Activated T-cell treated with anti-CD3 and anti-CD28 coated beads for 24 hours (primary cell): Measurements from ENCODE around the gene ATP7B.
"Not testable (repeated sequence)": the region's sequence is repeated elsewhere in the genome, so short reads cannot be mapped to it uniquely, and the experiment has no call there.

Experiments used
- DNase-seq: peaks from one replicate; pipeline ENCODE4 v3.0.0-alpha.2; 2020; ENCODE audit warnings: low read depth

The ATP7B gene

GRCh38 chr13:52006523-52007245 is 4.6 kb downstream of the ATP7B start:
- DNase-seq = no peak

GRCh38 chr13:52005841-52006522 is 5.3 kb downstream of the ATP7B start:
- DNase-seq = no peak

GRCh38 chr13:52004511-52005170 is 6.6 kb downstream of the ATP7B start:
- no peak for DNase-seq

- DNase-seq = no peak
Observed at GRCh38 chr13:52003541-52003940, 7.7 kb downstream of the ATP7B start.

GRCh38 chr13:52002361-52002760 is 8.9 kb downstream of the ATP7B start:
- no peak for DNase-seq

- DNase-seq = no peak
Observed at GRCh38 chr13:52001120-52001731, 10.0 kb downstream of the ATP7B start.

GRCh38 chr13:51999921-52000320 is 11.3 kb downstream of the ATP7B start:
- no peak for DNase-seq

GRCh38 chr13:51999510-51999911 is 11.7 kb downstream of the ATP7B start:
- no peak for DNase-seq

- no peak for DNase-seq
Observed at GRCh38 chr13:51998723-51999509, 12.3 kb downstream of the ATP7B start.

GRCh38 chr13:51997641-51998330 is 13.5 kb downstream of the ATP7B start:
- DNase-seq = no peak

- no peak for DNase-seq
Observed at GRCh38 chr13:51997186-51997585, 14.1 kb downstream of the ATP7B start.

GRCh38 chr13:51996641-51997040 is 14.6 kb downstream of the ATP7B start:
- DNase-seq = no peak

GRCh38 chr13:51995677-51996551 is 15.3 kb downstream of the ATP7B start:
- no peak for DNase-seq

- no peak for DNase-seq
Observed at GRCh38 chr13:51993713-51994112, 17.5 kb downstream of the ATP7B start.

GRCh38 chr13:51988988-51989618 is 22.1 kb downstream of the ATP7B start:
- DNase-seq = no peak

- DNase-seq = not testable (repeated sequence)
Observed at GRCh38 chr13:51984904-51985303, 26.3 kb downstream of the ATP7B start.

- not testable (repeated sequence) for DNase-seq
Observed at GRCh38 chr13:51983292-51983691, 28.0 kb downstream of the ATP7B start.

- no peak for DNase-seq
Observed at GRCh38 chr13:51981355-51981754, 29.9 kb downstream of the ATP7B start.

- no peak for DNase-seq
Observed at GRCh38 chr13:51980908-51981307, 30.3 kb downstream of the ATP7B start.
